Fibroblast of skin of back (primary cell): ENCODE results near the gene GPR18. TPM values are rescaled to one million over a fixed set of nuclear protein-coding genes. Genes with fewer than 3 reads are reported as not detected.

ENCODE experiments used
- DNase-seq: peaks from one replicate; pipeline ENCODE4 v3.0.0-alpha.2; 2013
- polyA plus RNA-seq, 2 experiments: library from polyadenylated mRNA; unstranded; fragments of 120-200 nt; gene quantifications; one replicate each; pipeline ENCODE4 v1.2.1, GENCODE V29; 2013; ENCODE audit not compliant: insufficient read length in 2 of 2

Gene GPR18
- 0.10 TPM for polyA plus RNA-seq (2013, experiment 1 of 2; ENCODE audit: insufficient read length)
- not detected for polyA plus RNA-seq (2013, experiment 2 of 2; ENCODE audit: insufficient read length)

GRCh38 chr13:99258210-99258860 is at the start of gene GPR18:
GPR18 (minus strand) TSS chr13:99258379; CDS start chr13:99255872, 2,507 bp downstream.
- DNase-seq, result no peak

GRCh38 chr13:99307648-99308339 is 49.6 kb upstream of the GPR18 start:
- peak; percentile 86 for DNase-seq

GRCh38 chr13:99307247-99307646 is 49.1 kb upstream of the GPR18 start, which contains the start of gene GPR183:
GPR183 (minus strand) TSS chr13:99307399; CDS start chr13:99296145, 11,254 bp downstream.
- peak; percentile 88 for DNase-seq

- no peak for DNase-seq
Observed at GRCh38 chr13:99305566-99305965, 47.4 kb upstream of the GPR18 start.

GRCh38 chr13:99305158-99305557 is 47.0 kb upstream of the GPR18 start:
- no peak for DNase-seq

- DNase-seq, result no peak
Observed at GRCh38 chr13:99304541-99304940, 46.4 kb upstream of the GPR18 start.

GRCh38 chr13:99303863-99304521 is 45.8 kb upstream of the GPR18 start:
- no peak for DNase-seq

GRCh38 chr13:99302637-99303505 is 44.7 kb upstream of the GPR18 start:
- no peak for DNase-seq

- no peak for DNase-seq
Observed at GRCh38 chr13:99301913-99302636, 43.9 kb upstream of the GPR18 start.

- no peak for DNase-seq
Observed at GRCh38 chr13:99301056-99301838, 43.1 kb upstream of the GPR18 start.

- DNase-seq, result no peak
Observed at GRCh38 chr13:99299920-99300341, 41.8 kb upstream of the GPR18 start.

GRCh38 chr13:99299256-99299919 is 41.2 kb upstream of the GPR18 start:
- DNase-seq, result no peak

- no peak for DNase-seq
Observed at GRCh38 chr13:99298056-99298455, 39.9 kb upstream of the GPR18 start.

- peak; percentile 70 for DNase-seq
Observed at GRCh38 chr13:99297331-99297730, 39.2 kb upstream of the GPR18 start.

GRCh38 chr13:99296398-99296797 is 38.2 kb upstream of the GPR18 start:
- no peak for DNase-seq

GRCh38 chr13:99295488-99296252 is 37.5 kb upstream of the GPR18 start:
- DNase-seq, result no peak

- no peak for DNase-seq
Observed at GRCh38 chr13:99294958-99295357, 36.8 kb upstream of the GPR18 start.

- no peak for DNase-seq
Observed at GRCh38 chr13:99294198-99294597, 36.0 kb upstream of the GPR18 start.

- no peak for DNase-seq
Observed at GRCh38 chr13:99293178-99293577, 35.0 kb upstream of the GPR18 start.
